ENCODE results near the gene SLFN5.

- TF ChIP-seq CTCF (IDR thresholded peaks at IDR 0.05) (no peak), EZH2 (IDR thresholded peaks at IDR 0.05; ENCODE audit: borderline replicate concordance, insufficient read depth, low read depth, low read length, poor library complexity, severe bottlenecking) (no peak)
These were observed 71.1 kb downstream of the SLFN5 start for GRCh38 chr17:35313875-35314409.
